Endometrium (tissue), 2 donors: ENCODE measurements around the gene SNX20.
A peak's percentile ranks its signal among the peaks of the same experiment; 100 is the strongest.

Experiments used
- FAIRE-seq: peaks from 2 replicates; lab custom pipeline; 2012; peaks lifted over from hg19 to GRCh38; lab: Jason Lieb, UNC
- donor health status: control.
- donor health status: control.

SNX20 gene

DNA sequence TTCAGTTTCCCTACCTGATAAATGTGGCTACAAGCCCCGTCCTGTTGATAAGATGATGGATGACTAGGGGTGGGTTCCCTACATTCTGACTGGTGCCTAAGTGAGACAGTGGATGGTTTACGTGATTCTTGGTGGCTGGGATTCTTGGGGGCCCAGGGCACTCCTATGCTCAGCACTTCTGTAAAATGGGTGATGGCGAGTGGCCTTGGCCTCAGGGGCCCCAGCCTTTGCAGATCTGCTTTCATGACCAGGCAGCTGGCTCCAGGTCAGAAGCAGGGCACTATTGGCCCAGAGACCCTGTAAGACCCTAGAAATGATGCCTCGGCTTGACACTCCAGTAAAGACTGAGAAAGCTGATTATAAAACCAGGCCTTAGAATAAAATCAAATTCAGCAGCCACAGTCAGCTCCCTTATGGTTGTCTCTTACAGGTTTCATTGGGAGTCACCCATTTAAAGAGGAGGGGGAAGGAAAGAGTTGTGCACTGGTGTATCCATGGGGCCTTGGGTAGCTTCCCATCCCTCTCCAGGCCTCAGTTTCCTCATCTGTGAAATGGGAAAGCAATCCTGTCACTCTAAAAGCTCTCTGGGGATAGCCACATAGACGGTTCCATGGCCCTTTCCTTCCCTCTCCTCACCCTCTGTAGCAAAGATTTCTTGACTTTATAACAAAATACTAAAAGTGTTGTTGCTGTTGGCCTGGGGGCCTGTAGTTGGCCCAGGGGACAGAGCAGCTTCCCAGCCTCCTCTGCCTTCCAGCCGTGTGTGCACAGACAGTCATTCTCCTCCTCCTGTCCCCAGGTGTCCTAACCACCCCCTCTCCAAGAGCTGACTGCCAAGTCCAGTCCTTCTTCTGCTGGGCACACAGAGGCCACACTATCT lies 1.2 kb downstream of the SNX20 start:
- FAIRE-seq = no peak

DNA sequence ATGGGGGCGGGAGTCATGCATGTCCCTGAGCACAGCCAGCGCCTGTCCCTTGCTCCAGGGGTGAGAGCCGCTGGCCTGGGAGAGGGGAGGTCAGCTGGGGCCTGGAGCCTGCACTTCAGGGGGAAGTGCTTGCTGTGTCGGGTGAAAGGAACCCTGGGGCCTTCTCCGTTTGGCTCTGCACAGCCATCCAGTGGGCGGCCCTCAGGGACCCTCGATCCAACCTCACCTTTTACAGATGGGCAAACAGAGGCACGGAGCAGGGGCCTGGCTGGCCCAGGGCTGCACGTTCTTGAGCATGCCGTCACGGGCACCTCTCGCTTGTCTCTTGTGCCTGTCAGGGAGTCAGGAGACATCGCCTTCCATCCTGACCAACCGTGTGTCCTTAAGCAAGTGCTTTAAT lies 1.8 kb downstream of the SNX20 start:
- FAIRE-seq = no peak

DNA sequence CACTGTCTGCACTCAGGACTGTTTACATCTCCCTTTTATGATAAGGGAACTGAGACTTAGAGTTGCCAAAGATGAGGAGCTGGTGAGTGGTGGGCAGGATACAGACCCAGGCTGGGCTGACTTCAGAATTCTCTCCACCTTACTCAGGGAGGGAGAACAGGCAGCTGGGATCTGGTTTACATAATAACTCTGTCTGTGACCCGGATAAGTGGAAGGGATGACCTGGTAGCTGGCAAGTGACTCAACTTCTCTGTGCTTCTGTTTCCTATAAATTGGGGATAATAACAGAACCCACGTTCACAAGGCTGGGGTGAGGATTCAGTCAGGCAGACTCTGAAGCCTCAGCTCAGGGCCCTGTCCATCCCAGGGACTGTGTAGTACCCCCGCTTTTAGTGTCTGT lies 2.6 kb downstream of the SNX20 start:
- no peak for FAIRE-seq

DNA sequence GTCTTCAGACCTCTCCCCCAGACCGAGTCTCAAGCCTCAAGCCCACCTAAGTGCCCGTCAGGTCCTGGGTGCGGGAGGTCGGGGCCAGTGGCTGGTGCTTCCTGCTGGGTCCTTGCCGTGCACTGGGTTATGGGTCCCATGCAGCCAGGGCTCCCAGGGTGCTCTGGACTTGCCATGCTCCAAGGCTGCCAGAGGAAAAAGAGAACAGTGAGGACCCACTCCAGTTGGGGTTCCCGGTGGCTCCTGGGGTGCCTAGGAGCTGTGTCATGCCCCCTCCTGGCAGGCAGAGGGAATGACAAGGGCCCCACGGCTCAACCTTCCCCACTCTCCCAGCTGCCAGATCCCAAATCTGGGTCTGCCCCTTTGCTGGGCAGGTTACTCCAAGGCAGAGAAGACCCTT lies 3.8 kb downstream of the SNX20 start:
- no peak for FAIRE-seq

DNA sequence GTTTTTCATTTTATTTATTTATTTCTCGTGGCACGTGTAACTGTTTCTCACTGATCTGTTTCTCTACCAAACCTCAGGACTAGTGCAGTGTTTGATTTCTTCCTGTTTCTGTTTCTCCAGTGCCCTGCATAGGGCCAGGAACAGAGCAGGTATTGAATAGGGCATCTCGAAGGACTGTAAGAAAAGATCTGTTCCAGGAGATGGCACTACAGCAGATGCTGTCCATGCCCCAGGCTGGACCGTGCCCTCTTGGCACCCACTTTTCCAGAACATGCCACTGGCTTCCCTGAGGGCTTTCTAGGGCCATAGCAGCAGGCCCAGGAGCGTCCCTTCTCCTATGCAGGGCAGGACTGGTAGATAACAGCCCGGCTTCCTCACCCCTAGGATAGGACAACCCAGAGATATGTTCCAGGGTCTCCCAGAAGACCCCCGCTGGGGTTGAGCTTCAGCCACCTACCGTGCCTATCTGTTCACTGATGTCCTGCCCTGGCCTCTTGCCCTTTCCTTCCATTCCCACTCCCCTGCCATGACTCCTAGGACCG lies 4.4 kb downstream of the SNX20 start:
- no peak for FAIRE-seq

DNA sequence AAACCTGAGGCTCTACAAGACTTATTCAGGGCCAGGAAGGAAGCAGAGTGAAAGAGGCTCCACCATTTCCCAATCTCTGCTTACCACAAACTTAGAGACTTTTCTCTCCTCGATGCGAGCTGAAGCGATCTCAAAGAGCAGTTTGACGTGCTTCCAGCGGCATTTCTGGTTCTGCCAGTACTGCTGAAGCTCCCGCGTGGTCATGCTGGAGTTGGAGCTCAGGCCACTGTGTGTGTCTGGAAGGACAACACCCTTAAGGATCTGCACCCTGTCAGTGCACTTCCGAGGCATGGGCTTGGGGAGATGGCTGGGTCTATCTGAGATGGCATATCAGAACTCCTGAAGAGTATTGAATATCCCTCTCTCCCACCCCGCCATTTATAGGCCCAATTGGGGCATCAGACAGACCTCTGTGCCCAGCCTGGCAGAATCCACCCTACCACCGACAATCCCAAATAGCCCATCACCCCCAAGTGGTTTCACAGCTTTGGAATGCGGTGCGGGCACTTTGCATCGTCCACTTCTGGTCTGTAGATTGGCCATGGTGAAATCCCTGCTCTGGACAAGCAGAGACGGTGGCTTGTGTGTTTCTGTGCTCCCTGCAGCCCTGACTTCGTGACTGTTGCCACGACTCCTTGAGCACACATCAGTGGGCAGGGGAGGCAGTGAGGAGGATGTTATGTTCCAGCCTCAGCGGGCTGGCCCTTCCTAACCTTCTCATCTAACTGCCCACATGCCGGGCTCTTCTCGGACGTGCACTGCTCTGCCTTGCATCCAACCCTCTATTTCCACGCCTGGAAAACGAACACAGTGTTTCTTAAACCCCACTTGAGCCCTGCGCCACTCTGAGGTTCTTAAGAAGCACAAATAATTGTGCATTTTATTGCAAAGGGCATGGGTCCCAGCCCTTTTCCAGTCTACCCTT lies 5.2 kb downstream of the SNX20 start:
- no peak for FAIRE-seq

DNA sequence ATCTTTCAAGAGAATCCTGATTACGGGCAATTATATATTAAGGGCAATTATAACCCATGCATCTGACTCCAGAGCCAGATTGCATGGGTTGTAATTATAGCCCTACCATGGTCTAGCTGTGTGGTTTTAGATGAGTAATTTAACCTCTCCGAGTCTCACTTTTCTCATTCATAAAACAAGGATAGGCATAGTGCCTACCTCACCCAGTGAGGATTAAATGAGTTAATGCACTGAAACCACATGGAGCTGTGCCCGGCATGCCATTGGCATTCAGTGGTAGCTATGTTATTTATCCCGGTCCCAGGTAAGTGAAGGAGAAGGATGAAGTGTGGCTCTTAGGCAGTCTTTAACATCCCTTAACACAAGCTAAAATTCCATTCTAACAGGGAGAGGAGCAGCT lies 6.3 kb downstream of the SNX20 start:
- FAIRE-seq = no peak

DNA sequence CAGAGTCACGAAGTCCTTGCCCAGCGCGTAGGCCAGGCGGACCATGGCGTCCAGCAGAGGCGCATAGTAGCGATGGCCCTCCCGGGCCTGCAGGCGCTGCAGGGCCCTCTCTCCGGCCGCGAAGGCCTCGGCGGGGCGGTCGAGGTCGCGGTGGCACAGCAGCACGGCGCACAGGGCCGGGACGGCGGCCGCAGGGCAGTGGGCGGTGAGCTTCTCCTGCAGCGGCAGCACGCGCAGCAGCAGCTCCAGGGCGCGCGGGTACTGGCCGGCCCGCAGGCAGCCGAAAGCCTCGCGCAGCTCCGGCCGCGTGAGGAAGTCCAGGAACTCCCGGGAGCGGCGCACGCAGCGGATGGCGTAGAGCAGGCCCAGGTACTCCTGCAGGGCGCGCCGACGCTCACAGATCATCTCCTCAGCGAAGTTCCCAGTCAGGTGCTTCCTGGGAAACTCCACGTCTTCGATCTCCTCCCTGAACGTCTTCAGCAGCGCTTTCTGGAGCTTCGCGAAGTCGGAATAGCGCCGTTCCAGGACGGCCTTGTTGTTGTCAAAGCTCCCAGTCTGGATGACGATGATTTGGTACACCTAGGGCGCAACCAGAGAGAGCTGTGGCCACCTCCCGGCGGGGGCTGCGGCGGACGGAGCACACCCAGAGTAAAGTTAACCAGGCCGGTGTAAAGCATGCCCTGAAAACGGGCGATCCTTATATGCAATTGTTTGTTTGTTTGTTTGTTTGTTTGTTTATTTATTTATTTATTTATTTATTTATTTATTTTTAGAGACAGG lies 7.4 kb downstream of the SNX20 start:
- no peak for FAIRE-seq

DNA sequence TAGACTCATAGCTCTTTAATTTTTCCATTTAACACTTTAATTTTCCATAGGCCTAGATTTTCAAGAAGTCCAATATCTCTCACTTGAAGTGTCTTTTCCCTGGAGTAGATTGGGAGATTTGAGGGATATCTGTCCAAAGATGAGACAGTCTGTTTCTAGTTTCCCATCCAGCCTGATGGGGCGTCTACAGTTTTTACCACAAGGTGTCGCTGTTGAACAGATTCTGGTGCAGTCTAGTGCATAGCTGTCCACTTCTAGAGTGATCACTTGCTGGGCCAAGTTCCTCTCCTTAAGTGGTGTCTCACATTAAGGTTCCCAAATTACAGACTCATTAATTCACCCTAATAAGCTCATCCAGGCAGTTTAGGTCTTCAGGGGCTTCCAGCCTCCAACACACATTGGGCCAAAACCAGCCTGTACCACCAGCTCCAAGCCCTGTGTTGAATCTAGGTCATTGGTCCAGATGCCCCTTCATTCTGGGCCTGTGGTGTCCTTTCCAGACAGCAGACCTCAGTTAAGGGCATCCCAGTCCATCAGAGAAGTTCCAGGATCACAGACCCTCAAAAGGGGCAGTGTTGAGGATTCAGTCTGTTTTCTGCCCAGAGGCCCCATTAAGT lies 9.4 kb downstream of the SNX20 start:
- FAIRE-seq = no peak

DNA sequence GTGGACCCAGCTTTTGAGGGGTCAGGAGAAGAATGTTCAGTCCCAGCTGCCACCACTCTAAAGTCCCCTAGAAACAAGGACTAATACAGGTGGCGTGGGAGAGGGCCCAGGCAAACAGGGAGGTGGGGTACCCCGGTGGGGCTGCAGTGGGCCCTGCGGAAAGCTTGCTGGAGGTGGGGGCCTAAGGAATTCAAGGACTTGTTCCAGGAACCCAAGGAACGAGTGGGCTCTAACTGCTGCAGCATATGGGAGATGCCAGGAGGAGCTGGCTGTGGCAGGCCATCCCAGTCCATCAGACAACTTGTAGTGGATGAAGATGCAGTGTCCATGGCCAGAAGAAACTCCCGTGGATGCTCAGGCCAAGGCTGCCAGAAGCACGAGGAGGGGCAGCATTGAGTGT lies 10.6 kb downstream of the SNX20 start:
- no peak for FAIRE-seq

DNA sequence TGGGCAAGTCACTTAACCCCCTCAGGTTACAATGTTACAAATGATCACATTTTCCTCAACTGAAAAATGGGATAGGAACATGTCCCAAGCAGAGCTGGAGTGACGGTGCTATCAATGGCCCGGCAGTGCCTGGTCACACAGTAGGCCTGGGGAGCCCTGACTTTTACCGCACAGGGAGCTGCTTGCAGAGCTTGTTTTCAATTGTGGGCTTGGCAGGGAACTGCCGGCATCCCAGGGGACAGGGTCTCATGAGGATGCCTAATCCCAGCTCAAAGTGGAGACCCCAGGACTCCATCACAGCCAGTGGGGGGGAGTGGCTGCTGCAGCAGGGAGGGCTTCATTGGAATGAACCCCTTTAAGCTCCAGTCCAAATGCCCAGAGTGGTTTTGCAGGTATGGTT lies 11.4 kb downstream of the SNX20 start:
- FAIRE-seq = no peak

DNA sequence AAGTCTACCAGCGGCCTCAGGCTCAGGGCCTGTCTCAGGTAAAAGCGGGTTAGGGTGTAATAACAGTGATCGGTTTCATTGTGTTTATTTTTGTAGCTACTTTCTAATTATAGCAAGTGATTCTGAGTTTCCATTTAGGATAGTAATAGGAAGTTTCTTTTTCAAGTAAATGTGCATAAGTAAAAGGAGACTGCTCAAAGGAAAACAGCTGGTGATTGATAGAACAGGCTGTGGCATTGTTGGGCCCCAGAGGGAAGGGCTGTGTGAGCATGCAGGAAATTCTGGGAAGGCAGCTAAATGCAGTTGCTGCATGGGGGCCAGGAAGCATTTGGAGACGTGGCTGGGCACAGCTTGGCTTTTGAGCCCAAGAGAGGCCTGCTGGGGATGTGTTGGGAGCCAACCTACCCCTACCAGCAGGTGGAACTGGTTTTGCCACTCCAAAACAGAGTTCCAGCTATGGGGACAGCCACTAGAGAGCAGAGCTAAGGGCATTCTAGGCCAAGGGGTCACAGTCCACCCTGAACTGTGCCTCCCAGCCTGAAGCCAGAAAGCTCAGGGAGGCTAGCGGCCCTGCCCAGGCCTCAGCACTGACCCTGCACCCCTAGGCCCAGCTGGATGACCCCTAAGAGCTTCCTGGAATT lies 12.6 kb downstream of the SNX20 start:
- FAIRE-seq = no peak

DNA sequence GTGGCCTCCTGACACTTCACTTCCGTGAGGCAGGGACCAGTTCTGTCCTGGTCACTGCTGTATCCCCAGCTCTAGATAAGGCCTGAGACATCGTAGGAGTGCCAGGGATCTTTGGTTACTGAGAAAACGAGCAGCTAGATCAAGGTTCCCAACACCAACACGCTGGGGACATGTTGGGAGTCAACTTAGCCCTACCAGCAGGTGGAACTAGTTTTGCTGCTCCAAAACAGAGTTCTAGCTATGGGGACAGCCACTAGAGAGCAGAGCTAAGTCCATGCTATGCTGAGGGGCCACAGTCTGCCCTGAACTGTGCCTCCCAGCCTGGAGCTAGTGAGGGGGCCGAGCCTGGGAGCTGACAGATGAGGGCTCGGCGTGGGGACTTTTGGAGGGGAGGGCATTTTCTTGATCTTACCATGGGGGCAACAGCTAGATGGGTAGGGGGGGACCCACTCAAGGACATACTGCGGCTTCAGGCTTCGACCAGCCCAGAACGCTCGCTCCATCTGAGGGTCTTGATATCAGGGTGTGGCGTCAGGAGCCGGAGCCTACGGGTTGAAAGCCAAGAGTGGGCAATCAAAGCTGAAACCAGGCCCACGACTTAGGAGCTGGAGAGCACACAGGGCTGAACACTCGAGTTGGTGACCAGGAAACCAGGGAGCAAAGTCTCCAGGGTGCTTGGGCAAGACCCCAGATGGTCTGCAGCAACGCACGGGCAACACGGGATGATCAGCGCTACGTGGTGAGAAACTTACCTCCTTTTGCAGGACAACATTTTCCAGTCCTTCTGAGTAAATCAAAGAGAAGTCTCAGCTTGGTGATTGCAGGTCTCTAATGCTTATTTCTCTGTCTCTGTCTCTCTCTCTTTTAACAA lies 13.4 kb downstream of the SNX20 start:
- no peak for FAIRE-seq

DNA sequence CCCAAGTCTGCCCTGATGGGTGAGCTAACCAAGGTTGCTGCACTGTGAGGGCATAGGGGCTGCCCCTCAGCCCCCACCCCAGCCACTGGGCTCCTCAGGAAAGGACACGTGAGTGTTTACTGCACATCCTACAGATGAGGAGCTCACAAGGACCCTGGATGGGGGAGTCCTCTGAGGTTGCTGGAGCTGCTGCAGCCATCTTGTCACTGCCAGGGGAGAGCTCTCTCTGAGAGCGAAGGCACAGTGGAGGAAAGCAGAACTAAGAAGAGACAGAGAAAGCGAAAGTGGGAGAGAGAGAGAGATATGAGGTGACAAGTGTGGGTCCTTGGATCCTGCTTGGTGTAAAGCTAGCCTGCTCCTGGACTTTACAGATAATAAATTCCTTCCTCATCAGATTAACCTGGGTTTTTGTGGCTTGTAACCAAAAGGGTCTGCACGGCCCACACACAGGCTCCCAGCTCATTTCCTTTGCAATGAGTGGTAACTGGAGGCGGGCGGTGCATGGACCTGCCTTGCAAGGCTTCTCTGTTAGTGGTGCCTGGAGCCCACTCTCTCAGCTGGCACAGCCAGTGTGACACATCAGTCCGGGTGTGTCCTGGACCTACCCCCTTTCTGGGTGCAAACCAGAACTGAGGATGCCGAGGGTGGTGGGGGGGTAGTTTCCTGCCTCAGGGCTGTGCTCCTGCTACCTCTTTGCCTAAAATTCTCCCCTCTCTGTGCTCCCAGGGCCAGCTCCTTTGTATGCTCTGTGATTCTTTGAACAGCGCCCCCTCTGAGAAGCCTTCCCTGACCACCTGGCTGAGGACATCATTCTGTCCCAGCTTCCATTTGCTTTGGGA lies 14.2 kb downstream of the SNX20 start:
- no peak for FAIRE-seq

DNA sequence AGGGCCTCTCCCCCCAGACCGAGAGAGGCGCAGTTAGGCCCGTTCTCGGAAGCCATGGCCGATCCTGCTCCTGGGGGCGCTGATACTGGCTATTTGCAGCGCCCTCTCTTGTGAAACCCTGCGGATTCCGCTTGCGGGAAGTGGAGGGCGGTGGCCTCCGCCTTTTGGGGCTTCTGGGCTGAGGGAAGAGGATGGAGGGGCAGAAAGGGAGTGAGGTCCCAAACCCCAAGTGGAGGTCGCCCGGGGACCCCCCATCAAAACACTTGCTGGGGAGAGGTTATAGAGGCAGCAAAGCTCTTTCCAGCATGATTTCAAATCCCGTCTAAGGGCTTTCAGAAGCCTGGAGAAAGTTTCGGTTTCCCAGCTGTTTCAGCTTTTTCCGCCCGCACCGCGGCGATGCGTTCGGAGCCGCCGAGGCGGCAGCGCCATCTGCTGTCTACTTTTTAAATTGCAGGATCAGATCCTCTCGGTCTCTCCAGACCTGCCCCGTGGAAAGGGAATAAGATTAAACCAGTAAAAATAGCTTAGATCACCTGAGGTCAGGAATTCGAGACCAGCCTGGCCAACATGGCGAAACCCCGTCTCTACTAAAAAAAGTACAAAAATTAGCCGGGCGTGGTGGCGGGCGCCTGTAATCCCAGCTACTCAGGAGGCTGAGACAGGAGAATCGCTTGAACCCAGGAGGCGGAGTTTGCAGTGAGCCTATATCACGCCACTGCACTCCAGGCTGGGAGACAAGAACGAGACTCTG lies 15.8 kb downstream of the SNX20 start:
- FAIRE-seq = peak; percentile 61

DNA sequence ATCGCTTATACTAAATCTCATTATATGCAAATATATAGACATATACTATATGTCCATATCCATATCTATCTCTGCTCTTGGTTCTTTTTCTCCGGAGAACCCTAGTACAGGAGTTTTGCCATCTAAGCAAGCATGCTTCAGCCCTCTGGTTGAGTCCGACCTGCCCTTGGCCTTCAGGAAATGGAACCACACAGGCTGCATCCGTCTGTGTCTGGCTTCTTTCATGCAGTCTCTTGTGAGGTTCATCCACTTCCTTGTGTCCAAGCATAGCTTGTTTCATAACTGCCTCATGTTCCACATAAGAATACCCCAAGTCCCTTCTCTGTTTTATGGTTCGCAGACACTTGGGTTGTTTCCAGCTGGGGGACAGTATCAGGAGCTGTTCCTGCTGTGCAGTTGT lies 16.8 kb downstream of the SNX20 start:
- no peak for FAIRE-seq

DNA sequence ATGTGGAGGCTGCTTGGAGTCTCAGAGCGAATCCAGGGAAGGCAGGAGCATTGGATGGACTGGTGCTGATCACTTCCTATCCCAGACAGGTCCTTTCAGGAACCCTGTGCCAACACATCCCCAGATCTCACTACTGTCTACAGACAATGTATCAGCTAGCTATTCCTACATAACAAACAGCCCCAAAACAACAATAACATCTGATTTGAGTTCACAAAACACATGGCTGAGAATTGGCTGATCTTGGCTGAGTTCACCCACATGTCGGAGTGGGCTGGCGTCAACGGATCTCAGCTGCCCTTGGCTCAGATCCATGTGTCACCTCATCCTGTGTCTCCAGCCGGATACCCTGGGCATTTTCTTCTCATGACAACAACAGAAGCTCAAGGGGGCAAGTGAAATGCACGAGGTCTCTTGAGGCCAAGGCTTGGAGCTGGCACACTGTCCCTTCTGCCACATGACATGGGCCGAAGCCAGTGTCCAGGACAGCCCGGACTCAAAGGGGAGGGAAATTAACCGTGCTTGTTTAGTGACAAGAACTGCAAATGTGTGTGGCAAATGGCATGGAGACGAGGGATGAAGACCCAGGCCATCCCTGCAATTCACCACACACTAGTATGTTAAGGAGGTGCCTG lies 18.7 kb downstream of the SNX20 start:
- no peak for FAIRE-seq

DNA sequence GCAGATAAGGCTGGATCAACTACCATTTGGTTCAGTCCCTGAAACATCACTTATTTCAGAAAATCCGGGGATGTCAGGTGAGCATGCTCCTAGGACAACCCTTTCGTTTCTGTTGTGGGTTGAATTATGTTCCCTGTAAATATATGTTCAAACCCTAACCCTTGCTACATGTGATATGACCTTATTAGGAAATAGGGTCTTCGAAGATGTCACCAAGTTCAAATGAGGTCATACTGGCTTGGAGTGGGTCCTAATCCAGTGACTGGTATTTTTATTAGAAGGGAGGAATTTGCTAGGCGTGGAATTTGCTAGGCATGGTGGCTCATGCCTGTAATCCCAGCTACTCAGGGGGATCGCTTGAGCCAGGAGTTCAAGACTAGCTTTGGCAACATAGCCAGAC lies 21.3 kb downstream of the SNX20 start:
- FAIRE-seq = no peak
